Calu3 (cell line): Measurements from ENCODE around the gene ATP5F1E. TPM values are rescaled to one million over a fixed set of nuclear protein-coding genes. Genes with fewer than 3 reads are reported as not detected.

Experiments
- BruUV-seq: library from RNA; stranded (reverse); fragments of 400-500 nt; replicated peaks from 2 replicates; lab custom pipeline; 2021; lab: Mats Ljungman, UMichigan
- CTCF ChIA-PET: fragments of 300-600 bp; sonication (Branson Sonifier 250); formaldehyde crosslinking; loops from one replicate; lab custom pipeline; 2022; ENCODE audit warnings: antibody characterized with exemption; lab: Charles Lee
- DNase-seq: peaks from one replicate; pipeline ENCODE4 v3.0.0; 2022
- H3K27ac Mint-ChIP-seq: one replicate; pipeline ENCODE4 v1.8.0; 2022; ENCODE audit warnings: mixed read lengths; ENCODE audit not compliant: unreplicated experiment
- H3K27me3 Mint-ChIP-seq: one replicate; pipeline ENCODE4 v1.8.0; 2022; ENCODE audit warnings: mixed read lengths; ENCODE audit not compliant: unreplicated experiment
- H3K36me3 Mint-ChIP-seq: one replicate; pipeline ENCODE4 v1.8.0; 2022; ENCODE audit warnings: mild to moderate bottlenecking, moderate library complexity, mixed read lengths; ENCODE audit not compliant: insufficient read depth, unreplicated experiment
- H3K4me1 Mint-ChIP-seq: one replicate; pipeline ENCODE4 v1.8.0; 2022; ENCODE audit warnings: mild to moderate bottlenecking, low read depth, mixed read lengths; ENCODE audit not compliant: unreplicated experiment
- H3K4me3 Mint-ChIP-seq: one replicate; pipeline ENCODE4 v1.8.0; 2022; ENCODE audit warnings: mild to moderate bottlenecking, low read depth, moderate library complexity, mixed read lengths; ENCODE audit not compliant: unreplicated experiment
- H3K9me3 Mint-ChIP-seq: one replicate; pipeline ENCODE4 v1.8.0; 2022; ENCODE audit warnings: low read depth, mixed read lengths; ENCODE audit not compliant: unreplicated experiment
- CTCF ChIP-seq: fragments of 200-600 bp; IDR thresholded peaks from one replicate; pipeline ENCODE4 v1.8.0; 2022; ENCODE audit warnings: antibody characterized with exemption; ENCODE audit not compliant: unreplicated experiment
- intact Hi-C: fragments of 100-400 bp; cut with micrococcal nuclease; formaldehyde crosslinking; loops from one replicate; pipeline ENCODE4 v1.10.0; 2022; ENCODE audit not compliant: unreplicated experiment
- total RNA-seq: library from RNA; stranded (reverse); gene quantifications from 2 replicates; pipeline ENCODE4 v1.2.3, GENCODE V29; 2022

The ATP5F1E gene
- total RNA-seq, 1 experiment from 2014 or later, result 116 TPM

- Mint-ChIP-seq H3K4me3 (peak overlapping the region; percentile 78), H3K27ac (no peak overlapping the region), H3K27me3 (no peaks in the 10 kb centered on the region), H3K36me3 (peaks cover 44% of the 10 kb centered on the region), H3K4me1 (peaks cover 54% of the 10 kb centered on the region), H3K9me3 (no peaks in the 10 kb centered on the region)
- CTCF ChIA-PET, result interaction anchor here (1.2 kb wide), 1 partner anchor 29 kb away, joined by 3 read pairs; no protein-coding TSS in a partner anchor
- BruUV-seq, result no TSS peak
- TF ChIP-seq CTCF, result no peak
- DNase-seq, result no peak
- intact Hi-C loops, result no loop called here
Observed at GRCh38 chr20:59007665-59008511, 24.2 kb downstream of the ATP5F1E start.

DNA sequence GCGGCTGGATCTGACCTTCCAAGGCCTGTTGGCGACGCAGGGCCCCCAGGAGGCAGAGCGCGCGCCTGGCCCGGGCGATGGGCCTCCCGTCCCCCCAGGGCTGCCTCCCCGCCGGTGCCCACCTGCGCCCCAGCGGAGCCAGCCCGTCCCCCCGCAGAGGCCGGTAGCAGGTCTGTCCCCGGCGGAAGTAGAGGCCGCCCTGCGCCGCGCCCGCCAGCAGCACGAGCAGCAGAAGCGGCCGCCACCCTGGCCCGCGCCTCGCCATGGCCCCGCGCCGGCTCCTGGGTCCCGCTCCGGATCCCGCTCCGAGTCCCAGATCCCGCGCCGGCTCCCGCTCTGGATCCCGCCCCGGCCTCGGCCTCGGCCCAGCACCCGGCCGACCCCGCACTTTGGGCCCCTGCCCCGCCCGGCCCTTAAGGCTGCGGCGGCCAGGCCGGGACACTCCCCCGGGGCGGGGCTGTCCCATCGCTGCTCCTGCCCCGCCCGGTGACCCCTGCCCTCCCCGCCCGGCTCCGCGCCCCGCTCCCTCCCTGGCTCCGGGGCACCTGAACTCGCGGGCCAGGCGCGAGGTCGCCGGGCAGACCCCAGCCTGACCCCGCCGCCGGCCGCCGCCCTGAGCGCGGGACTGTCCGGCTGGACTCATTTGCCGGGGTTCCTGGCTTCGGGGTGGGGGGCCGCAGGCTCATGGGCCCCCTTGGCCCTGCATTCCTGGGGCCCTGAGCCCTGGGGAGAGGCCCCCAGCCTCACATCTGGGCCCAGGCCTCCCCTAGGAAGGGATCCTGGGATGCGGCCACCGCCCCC lies 25.1 kb downstream of the ATP5F1E start, which contains the start of gene CTSZ:
Gene CTSZ, minus strand, starts transcription at position 391 of the 801 bp plus-strand sequence. Its CDS starts 126 bp downstream, at position 265.
- Mint-ChIP-seq H3K27me3 (no peaks in the 10 kb centered on the region), H3K27ac (peak within 1 kb of the TSS; percentile 30), H3K9me3 (no peaks in the 10 kb centered on the region), H3K36me3 (peaks cover 49% of the 10 kb centered on the region), H3K4me3 (peak within 1 kb of the TSS; percentile 78), H3K4me1 (peaks cover 47% of the 10 kb centered on the region)
- BruUV-seq, result no TSS peak
- intact Hi-C loops, result no loop called here
- CTCF ChIA-PET, result no interaction called here
- no peak for TF ChIP-seq CTCF
- DNase-seq, result peak; percentile 72

GRCh38 chr20:59006167-59006863 lies 25.8 kb downstream of the ATP5F1E start:
- H3K27ac Mint-ChIP-seq, result peak overlapping the region; percentile 30
- intact Hi-C loops, result no loop called here
- peak overlapping the region; percentile 78 for H3K4me3 Mint-ChIP-seq
- peaks cover 52% of the 10 kb centered on the region for H3K36me3 Mint-ChIP-seq
- TF ChIP-seq CTCF, result no peak
- H3K9me3 Mint-ChIP-seq, result no peaks in the 10 kb centered on the region
- DNase-seq, result peak; percentile 31
- no peaks in the 10 kb centered on the region for H3K27me3 Mint-ChIP-seq
- CTCF ChIA-PET, result no interaction called here
- H3K4me1 Mint-ChIP-seq, result peaks cover 42% of the 10 kb centered on the region
- TSS peak; percentile 41 for BruUV-seq
